Adipocyte (in vitro differentiated cells): ENCODE measurements around the gene ANKRD33B.

ENCODE experiments used
- DNase-seq: peaks from one replicate; pipeline ENCODE4 v3.0.0-alpha.2; 2015; ENCODE audit warnings: low read depth
- H3K27me3 ChIP-seq: replicated peaks from 2 replicates; pipeline ENCODE4 v1.7.0; 2013; ENCODE audit warnings: mild to moderate bottlenecking, low read length, moderate library complexity; ENCODE audit not compliant: control insufficient read depth, insufficient read depth
- H3K36me3 ChIP-seq: 2 replicates; pipeline ENCODE4 v1.7.0; 2013; ENCODE audit warnings: low read length, mild to moderate bottlenecking, moderate library complexity; ENCODE audit not compliant: control insufficient read depth, insufficient read depth, severe bottlenecking
- H3K4me1 ChIP-seq: 2 replicates; pipeline ENCODE4 v1.7.0; 2013; ENCODE audit warnings: mild to moderate bottlenecking, low read length, moderate library complexity; ENCODE audit not compliant: control insufficient read depth, insufficient read depth
- H3K4me3 ChIP-seq: 2 replicates; pipeline ENCODE4 v1.7.0; 2013; ENCODE audit warnings: mild to moderate bottlenecking, low read length, moderate library complexity
- H3K9ac ChIP-seq: 2 replicates; pipeline ENCODE4 v1.7.0; 2013; ENCODE audit warnings: mild to moderate bottlenecking, low read length, moderate library complexity
- H3K9me3 ChIP-seq: 2 replicates; pipeline ENCODE4 v1.7.0; 2013; ENCODE audit warnings: mild to moderate bottlenecking, low read length, moderate library complexity; ENCODE audit not compliant: control insufficient read depth

Gene ANKRD33B

DNA sequence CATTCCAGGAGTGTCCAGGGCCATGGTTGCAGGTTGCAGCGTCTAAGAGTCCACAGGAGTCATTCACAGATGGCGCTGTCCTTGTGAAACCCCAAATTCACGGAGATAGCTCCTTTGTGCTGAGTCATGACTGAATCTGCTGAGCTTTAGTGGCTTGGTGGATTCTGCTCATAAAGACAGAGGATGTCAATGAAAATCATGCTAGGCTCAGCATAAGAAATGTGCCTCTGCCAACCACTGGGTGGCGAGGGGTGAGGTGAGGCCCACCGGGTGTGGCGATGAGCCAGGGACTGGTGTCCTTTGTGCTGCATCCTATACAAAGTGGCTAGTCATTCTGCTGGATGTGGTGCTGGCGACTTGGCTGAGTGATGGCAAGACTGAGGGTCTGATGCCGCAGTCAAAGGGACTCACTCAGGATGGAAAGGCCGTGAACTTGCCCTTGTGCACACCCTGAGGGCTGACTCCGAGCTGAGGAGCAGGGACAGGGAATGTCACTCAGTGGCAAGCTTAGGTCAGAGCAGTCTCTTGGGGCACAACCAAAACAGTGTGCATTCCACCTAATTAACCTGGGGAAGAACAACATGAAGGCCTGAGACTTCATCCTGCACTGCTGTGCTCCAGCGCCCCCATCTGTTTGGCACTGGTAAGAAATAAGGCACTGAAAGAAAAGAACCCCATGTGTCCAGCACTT lies 125.7 kb downstream of the ANKRD33B start:
- no peak overlapping the region for H3K4me3 ChIP-seq
- no peaks in the 10 kb centered on the region for H3K27me3 ChIP-seq
- no peak overlapping the region for H3K9ac ChIP-seq
- peaks cover 15% of the 10 kb centered on the region for H3K4me1 ChIP-seq
- peaks cover 4% of the 10 kb centered on the region for H3K9me3 ChIP-seq
- no peaks in the 10 kb centered on the region for H3K36me3 ChIP-seq
- peak; percentile 34 for DNase-seq

GRCh38 chr5:10690460-10691440 lies 126.9 kb downstream of the ANKRD33B start:
- peaks cover 4% of the 10 kb centered on the region for H3K9me3 ChIP-seq
- DNase-seq = peak; percentile 27

GRCh38 chr5:10691826-10692785 lies 128.2 kb downstream of the ANKRD33B start:
- Histone ChIP-seq H3K9ac (peak overlapping the region; percentile 8), H3K4me3 (peak overlapping the region; percentile 3), H3K36me3 (no peaks in the 10 kb centered on the region), H3K4me1 (peaks cover 15% of the 10 kb centered on the region), H3K9me3 (no peaks in the 10 kb centered on the region), H3K27me3 (no peaks in the 10 kb centered on the region)
- DNase-seq = peak; percentile 59

More at GRCh38 chr5:10690460-10691440, 126.9 kb downstream of the ANKRD33B start:
- peaks cover 15% of the 10 kb centered on the region for H3K4me1 ChIP-seq
- no peaks in the 10 kb centered on the region for H3K36me3 ChIP-seq
- H3K27me3 ChIP-seq = no peaks in the 10 kb centered on the region
- no peak overlapping the region for H3K4me3 ChIP-seq
- H3K9ac ChIP-seq = no peak overlapping the region

GRCh38 chr5:10695055-10695649 lies 131.3 kb downstream of the ANKRD33B start:
- Histone ChIP-seq H3K4me3 (no peak overlapping the region), H3K9me3 (no peaks in the 10 kb centered on the region), H3K27me3 (no peaks in the 10 kb centered on the region), H3K9ac (peak overlapping the region; percentile 3), H3K4me1 (peaks cover 15% of the 10 kb centered on the region), H3K36me3 (no peaks in the 10 kb centered on the region)
- DNase-seq = peak; percentile 91

DNA sequence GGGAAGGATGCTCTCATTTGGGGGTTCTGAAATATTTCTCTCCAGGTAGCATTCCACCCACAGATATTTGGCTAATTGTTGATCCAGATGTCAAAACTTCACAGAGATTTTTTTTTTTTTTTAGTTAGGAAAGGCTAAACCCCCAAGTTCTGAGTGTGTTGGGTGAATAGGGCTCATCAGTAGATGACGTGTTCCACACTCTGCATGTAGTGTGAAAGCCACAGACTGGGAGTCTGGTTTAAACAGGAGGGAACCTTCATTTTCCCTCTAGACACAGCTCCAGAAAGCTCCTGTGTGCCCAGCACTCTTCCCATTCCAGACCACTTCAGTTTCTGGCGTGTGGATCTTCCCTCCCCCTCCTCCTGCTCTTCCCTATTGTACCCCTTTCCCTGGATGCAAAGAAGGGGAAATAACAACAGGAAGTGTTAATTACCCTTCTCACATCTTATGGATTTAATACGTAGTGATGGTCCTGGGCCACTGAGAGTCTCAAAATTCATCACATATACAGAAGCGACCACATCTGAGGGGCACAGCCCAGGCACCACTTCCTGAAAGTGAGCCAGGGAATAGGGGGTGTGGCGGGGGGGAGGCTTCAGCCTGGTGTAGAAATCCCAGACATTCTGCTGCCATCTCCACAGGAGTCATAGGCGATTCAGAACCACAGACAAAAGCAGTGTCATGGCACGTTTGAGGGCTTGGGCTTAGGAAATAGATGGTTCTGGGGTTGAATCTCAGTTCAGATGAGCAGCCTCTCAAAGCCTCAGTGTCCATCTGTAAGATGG lies 132.1 kb downstream of the ANKRD33B start:
- Histone ChIP-seq H3K36me3 (no peaks in the 10 kb centered on the region), H3K9ac (no peak overlapping the region), H3K27me3 (no peaks in the 10 kb centered on the region), H3K4me3 (no peak overlapping the region), H3K9me3 (no peaks in the 10 kb centered on the region), H3K4me1 (peaks cover 15% of the 10 kb centered on the region)
- DNase-seq = no peak

- Histone ChIP-seq H3K4me3 (no peak overlapping the region), H3K9me3 (no peaks in the 10 kb centered on the region), H3K4me1 (peaks cover 8% of the 10 kb centered on the region), H3K9ac (no peak overlapping the region), H3K27me3 (no peaks in the 10 kb centered on the region), H3K36me3 (no peaks in the 10 kb centered on the region)
- no peak for DNase-seq
Measured at GRCh38 chr5:10699281-10699874, 135.5 kb downstream of the ANKRD33B start.

GRCh38 chr5:10699987-10700386 lies 136.1 kb downstream of the ANKRD33B start:
- Histone ChIP-seq H3K4me3 (no peak overlapping the region), H3K9ac (no peak overlapping the region), H3K4me1 (peaks cover 8% of the 10 kb centered on the region)

GRCh38 chr5:10700516-10700915 lies 136.6 kb downstream of the ANKRD33B start:
- peaks cover 8% of the 10 kb centered on the region for H3K4me1 ChIP-seq
- H3K9ac ChIP-seq = no peak overlapping the region
- H3K4me3 ChIP-seq = no peak overlapping the region
- H3K27me3 ChIP-seq = no peaks in the 10 kb centered on the region
- H3K9me3 ChIP-seq = no peaks in the 10 kb centered on the region
- no peaks in the 10 kb centered on the region for H3K36me3 ChIP-seq
- no peak for DNase-seq

More at GRCh38 chr5:10699987-10700386, 136.1 kb downstream of the ANKRD33B start:
- no peak for DNase-seq
- Histone ChIP-seq H3K36me3 (no peaks in the 10 kb centered on the region), H3K9me3 (no peaks in the 10 kb centered on the region), H3K27me3 (no peaks in the 10 kb centered on the region)

DNA sequence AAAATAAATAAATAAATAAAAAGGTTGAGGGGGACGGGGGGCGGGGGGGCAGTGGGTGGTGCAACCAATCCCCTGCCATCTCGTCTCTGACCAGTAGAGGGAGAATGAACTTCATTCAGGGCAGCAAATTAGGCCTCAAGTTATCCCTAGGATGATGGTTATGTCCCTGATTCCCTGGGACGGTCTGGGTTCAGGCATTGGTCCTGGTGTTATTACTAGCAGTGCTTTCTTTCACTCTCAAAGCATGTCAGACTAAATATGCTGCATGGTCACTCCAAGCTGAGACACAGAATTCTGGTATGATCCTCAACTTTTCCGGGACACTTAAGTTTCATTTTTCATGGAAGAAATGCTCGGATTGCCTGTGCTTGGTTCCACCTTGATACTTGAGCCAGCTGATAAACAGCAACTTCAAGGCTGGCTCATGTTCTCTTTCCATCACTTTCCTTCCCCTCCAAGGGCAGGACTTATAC lies 137.7 kb downstream of the ANKRD33B start:
- H3K4me1 ChIP-seq = peaks cover 8% of the 10 kb centered on the region
- no peaks in the 10 kb centered on the region for H3K9me3 ChIP-seq
- no peaks in the 10 kb centered on the region for H3K36me3 ChIP-seq
- no peak overlapping the region for H3K9ac ChIP-seq
- no peaks in the 10 kb centered on the region for H3K27me3 ChIP-seq
- DNase-seq = peak; percentile 82
- no peak overlapping the region for H3K4me3 ChIP-seq
